Epithelial cell of esophagus (primary cell): ENCODE results near the gene RNASE4.

Experiments used
- DNase-seq: peaks from one replicate; pipeline ENCODE4 v3.0.0; 2010; ENCODE audit warnings: low read depth
- H3K4me3 ChIP-seq: 2 replicates; pipeline ENCODE4 v1.5.1; 2011; ENCODE audit warnings: mild to moderate bottlenecking, low read length, control low read depth
- TF ChIP-seq, protein P1 (sequence below): IDR thresholded peaks from 2 replicates; pipeline ENCODE4 v1.5.1; 2011; ENCODE audit warnings: low read depth, mild to moderate bottlenecking, low read length, control low read depth, inconsistent platforms; ENCODE audit not compliant: insufficient read depth; ENCODE audit errors: missing control alignments

Gene RNASE4

DNA sequence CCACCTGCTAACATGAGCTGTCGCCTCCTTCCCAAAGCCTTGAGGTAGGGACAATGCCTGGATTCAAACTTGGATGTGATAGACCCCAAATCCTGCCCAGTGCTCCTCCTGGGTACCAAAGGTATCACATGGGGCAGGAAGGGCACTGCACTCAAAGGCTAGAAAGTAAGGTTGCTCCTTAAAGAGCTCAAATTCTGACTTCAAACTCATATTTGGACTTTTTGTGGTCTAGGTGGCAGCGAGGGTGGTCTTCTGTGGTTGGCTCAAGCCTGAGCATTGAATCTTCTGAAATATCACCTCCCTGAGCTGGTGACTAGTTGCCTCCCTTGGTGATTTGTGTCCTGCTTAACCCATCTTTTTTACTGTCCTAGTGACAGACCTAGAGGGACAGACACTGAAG, 8.3 kb upstream of the RNASE4 start:
- no peak for DNase-seq
- TF ChIP-seq, protein P1, sequence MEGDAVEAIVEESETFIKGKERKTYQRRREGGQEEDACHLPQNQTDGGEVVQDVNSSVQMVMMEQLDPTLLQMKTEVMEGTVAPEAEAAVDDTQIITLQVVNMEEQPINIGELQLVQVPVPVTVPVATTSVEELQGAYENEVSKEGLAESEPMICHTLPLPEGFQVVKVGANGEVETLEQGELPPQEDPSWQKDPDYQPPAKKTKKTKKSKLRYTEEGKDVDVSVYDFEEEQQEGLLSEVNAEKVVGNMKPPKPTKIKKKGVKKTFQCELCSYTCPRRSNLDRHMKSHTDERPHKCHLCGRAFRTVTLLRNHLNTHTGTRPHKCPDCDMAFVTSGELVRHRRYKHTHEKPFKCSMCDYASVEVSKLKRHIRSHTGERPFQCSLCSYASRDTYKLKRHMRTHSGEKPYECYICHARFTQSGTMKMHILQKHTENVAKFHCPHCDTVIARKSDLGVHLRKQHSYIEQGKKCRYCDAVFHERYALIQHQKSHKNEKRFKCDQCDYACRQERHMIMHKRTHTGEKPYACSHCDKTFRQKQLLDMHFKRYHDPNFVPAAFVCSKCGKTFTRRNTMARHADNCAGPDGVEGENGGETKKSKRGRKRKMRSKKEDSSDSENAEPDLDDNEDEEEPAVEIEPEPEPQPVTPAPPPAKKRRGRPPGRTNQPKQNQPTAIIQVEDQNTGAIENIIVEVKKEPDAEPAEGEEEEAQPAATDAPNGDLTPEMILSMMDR: no peak
- no peak overlapping the region for H3K4me3 ChIP-seq

DNA sequence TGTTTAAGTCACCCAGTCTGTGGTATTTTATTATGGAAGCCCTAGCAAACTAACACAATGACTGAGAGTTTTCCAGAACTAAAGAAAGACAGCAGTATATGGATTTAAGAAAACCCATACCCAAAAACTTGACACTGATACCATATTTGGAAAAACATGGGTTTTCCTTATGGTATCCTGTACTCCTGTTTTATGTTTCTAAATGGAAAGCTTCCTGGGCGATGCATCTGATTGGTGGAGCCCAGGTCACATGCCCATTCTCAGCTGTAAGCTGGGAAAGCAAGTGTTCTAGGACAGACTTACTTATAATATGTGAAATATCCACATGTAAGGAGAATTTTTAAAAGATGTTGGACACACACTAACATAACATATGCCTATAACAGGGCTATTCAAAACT, 4.5 kb upstream of the RNASE4 start:
- peak; percentile 44 for DNase-seq
- H3K4me3 ChIP-seq: no peak overlapping the region
- TF ChIP-seq, protein P1: no peak

DNA sequence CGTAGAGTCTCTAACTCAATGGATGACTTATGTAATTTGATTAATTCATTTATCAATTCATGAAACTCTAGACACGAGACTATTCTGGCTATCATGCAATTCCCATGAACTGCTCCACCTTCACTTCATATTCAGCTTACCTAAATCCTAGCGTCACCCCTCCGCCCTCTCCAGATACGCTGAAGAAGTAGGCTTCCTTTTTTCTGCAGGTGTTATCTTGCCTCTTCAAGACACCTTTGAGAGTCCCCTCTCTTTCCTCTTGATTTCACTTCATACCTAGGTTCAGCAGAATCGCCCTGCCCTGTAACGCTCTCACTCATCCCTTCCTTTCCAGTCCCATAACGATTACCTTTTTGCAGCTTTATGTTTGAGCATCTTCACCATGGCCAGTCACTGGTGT, 4.0 kb upstream of the RNASE4 start:
- TF ChIP-seq, protein P1: no peak
- no peak for DNase-seq
- H3K4me3 ChIP-seq: no peak overlapping the region

DNA sequence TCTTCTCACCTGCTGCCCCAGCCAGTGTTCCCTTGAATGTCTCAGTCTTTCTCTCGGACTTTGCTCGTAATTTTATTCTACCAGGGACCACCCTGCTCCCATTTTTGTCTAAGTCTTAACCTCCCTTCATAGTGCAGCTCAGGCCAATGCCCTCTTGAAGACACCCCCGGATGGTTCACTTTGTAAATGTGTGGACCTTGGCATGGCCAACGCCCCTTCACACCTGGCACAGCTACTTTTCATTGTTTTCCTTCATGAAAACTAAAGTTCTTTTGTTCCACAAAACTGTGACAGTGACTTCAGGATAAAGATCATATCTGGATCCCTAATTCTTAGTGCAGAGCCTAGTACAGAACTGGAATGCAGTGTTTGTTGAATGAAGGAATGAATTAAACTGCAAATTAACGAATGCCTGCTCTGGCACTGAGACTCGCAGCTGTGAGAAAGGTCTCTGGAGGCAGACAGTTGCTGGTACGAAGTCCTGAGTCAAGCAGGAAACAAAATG, 3.5 kb upstream of the RNASE4 start:
- DNase-seq: no peak
- TF ChIP-seq, protein P1: no peak
- H3K4me3 ChIP-seq: peak overlapping the region; percentile 71

DNA sequence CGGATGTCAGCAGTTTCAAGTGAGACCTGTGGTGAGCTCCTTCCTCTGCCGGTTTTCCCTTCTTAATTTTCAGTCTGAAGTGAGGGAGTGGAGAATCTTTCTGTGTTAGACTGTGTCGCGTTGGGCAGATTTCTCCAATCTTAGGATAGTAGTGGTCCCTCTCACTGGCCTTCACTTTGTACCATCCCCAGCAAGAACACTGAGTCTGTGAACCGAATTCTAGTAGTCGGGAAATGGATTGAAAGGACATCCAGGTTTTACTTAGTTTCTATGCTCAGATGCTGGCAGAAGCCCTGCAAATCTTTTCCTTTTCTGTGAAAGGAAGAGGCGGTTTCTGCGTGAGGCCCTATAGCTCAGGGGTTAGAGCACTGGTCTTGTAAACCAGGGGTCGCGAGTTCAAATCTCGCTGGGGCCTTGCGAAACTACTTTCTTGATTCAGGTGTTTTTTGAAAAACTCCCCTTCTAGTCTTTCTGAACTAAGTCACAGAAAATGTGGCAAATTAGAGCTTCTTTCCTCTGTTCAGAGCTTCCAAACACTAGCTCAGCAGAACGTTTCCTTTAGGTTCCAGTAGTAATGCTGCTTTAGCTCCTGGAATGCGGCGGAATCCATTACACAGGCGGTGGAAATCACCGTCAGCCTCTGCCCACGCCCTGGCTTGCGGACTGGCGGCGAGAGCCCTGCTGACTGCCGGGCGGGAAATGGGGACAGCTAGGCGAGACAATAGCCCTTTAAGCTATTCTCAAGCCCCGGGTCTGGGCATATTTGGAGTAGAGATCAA, 2.8 kb upstream of the RNASE4 start:
- TF ChIP-seq, protein P1: no peak
- DNase-seq: peak; percentile 89
- peak overlapping the region; percentile 71 for H3K4me3 ChIP-seq

DNA sequence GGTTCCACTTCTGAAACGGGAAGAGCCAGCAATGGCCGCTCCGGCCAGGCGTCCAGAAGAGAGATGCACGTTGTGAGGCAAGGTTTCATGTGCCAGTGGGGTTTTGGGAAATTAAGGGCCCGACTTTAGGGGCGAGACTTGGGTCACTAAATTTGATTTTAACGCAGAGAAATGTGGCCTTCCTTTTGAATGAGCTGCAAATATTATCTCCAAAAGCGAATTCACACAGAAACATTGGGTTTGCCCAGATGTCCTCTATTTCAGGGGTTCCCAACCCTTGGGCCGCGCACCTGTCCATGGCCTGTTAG, 2.3 kb upstream of the RNASE4 start:
- DNase-seq: no peak
- TF ChIP-seq, protein P1: peak; percentile 13
- peak overlapping the region; percentile 71 for H3K4me3 ChIP-seq
